Measurements from ENCODE around the gene CRISPLD2.

- TF ChIP-seq, protein P1, sequence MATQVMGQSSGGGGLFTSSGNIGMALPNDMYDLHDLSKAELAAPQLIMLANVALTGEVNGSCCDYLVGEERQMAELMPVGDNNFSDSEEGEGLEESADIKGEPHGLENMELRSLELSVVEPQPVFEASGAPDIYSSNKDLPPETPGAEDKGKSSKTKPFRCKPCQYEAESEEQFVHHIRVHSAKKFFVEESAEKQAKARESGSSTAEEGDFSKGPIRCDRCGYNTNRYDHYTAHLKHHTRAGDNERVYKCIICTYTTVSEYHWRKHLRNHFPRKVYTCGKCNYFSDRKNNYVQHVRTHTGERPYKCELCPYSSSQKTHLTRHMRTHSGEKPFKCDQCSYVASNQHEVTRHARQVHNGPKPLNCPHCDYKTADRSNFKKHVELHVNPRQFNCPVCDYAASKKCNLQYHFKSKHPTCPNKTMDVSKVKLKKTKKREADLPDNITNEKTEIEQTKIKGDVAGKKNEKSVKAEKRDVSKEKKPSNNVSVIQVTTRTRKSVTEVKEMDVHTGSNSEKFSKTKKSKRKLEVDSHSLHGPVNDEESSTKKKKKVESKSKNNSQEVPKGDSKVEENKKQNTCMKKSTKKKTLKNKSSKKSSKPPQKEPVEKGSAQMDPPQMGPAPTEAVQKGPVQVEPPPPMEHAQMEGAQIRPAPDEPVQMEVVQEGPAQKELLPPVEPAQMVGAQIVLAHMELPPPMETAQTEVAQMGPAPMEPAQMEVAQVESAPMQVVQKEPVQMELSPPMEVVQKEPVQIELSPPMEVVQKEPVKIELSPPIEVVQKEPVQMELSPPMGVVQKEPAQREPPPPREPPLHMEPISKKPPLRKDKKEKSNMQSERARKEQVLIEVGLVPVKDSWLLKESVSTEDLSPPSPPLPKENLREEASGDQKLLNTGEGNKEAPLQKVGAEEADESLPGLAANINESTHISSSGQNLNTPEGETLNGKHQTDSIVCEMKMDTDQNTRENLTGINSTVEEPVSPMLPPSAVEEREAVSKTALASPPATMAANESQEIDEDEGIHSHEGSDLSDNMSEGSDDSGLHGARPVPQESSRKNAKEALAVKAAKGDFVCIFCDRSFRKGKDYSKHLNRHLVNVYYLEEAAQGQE (IDR thresholded peaks at IDR 0.05; ENCODE audit: borderline replicate concordance) = no peak
- TF ChIP-seq, protein P1 (CRISPR knock-in tag; IDR thresholded peaks at IDR 0.05; ENCODE audit: low read depth) = no peak
- TF ChIP-seq FOXK1 (CRISPR knock-in tag; IDR thresholded peaks at IDR 0.05; ENCODE audit: borderline replicate concordance) (no peak), SOX6 (IDR thresholded peaks at IDR 0.05) (no peak), CTCF (IDR thresholded peaks at IDR 0.05 in 2 of 3, conservative IDR thresholded peaks at IDR 0.05 in 1 of 3; ENCODE audit: insufficient read depth in 2 of 3, low read depth in 1 of 3, low read length in 3 of 3) (no peak), HNRNPUL1 (IDR thresholded peaks at IDR 0.05; ENCODE audit: low read length) (no peak), SMC3 (conservative IDR thresholded peaks at IDR 0.05; ENCODE audit: insufficient read depth, low read depth, low read length) (no peak), ZBTB26 (CRISPR knock-in tag; IDR thresholded peaks at IDR 0.05) (no peak), TAL1 (IDR thresholded peaks at IDR 0.05) (no peak), NFIC (IDR thresholded peaks at IDR 0.05) (no peak)
Observed at GRCh38 chr16:84884246-84884595, 64.4 kb downstream of the CRISPLD2 start.
